Stimulated activated CD8-positive, alpha-beta memory T cell treated with anti-CD3 and anti-CD28 coated beads, Interleukin-2, amount 100 ng/mL, for 48 hours (primary cell): Measurements from ENCODE around the gene MKNK1.

Source experiments
- DNase-seq, 2 donors: peaks; one replicate each; pipeline ENCODE4 v3.0.0-alpha.2; 2020; ENCODE audit warnings: low read depth in 2 of 2

The MKNK1 gene

GRCh38 chr1:46618754-46619415, 14.8 kb upstream of the MKNK1 start:
- DNase-seq: no peak

GRCh38 chr1:46617833-46618232, 13.8 kb upstream of the MKNK1 start:
- DNase-seq: no peak

GRCh38 chr1:46617108-46617800, 13.2 kb upstream of the MKNK1 start:
- DNase-seq: no peak

GRCh38 chr1:46616277-46617107, 12.4 kb upstream of the MKNK1 start, which contains the start of gene MOB3C:
Gene MOB3C (minus strand): TSS chr1:46616811. CDS start chr1:46613321, 3,490 bp downstream.
- peak; percentile 50 to 52 for DNase-seq

GRCh38 chr1:46615735-46616134, 11.7 kb upstream of the MKNK1 start:
- no peak for DNase-seq

- no peak for DNase-seq
Observed at GRCh38 chr1:46615088-46615487, 11.0 kb upstream of the MKNK1 start.

- no peak for DNase-seq
Observed at GRCh38 chr1:46614604-46614984, 10.5 kb upstream of the MKNK1 start.

GRCh38 chr1:46613661-46614603, 9.9 kb upstream of the MKNK1 start:
- no peak for DNase-seq

GRCh38 chr1:46612937-46613660, 9.0 kb upstream of the MKNK1 start:
- no peak for DNase-seq

- no peak for DNase-seq
Observed at GRCh38 chr1:46611691-46612221, 7.7 kb upstream of the MKNK1 start.

GRCh38 chr1:46607345-46608130, 3.5 kb upstream of the MKNK1 start:
- DNase-seq: no peak

GRCh38 chr1:46606255-46606965, 2.3 kb upstream of the MKNK1 start:
- DNase-seq: no peak

GRCh38 chr1:46605232-46605631, 1.2 kb upstream of the MKNK1 start:
- no peak for DNase-seq

- no peak for DNase-seq
Observed at GRCh38 chr1:46603481-46603857, 599 bp downstream of the MKNK1 start.

- DNase-seq: no peak
Observed at GRCh38 chr1:46601257-46602007, 2.6 kb downstream of the MKNK1 start.

- no peak for DNase-seq
Observed at GRCh38 chr1:46599059-46599970, 4.8 kb downstream of the MKNK1 start.

- no peak for DNase-seq
Observed at GRCh38 chr1:46596846-46597245, 7.2 kb downstream of the MKNK1 start.
